GM19324 (cell line): ENCODE data around the gene GNG11.
"Not testable (repeated sequence)": the region's sequence is repeated elsewhere in the genome, so short reads cannot be mapped to it uniquely, and the experiment has no call there.

Experiments used
- ATAC-seq: cut with Tn5 transposase; IDR thresholded peaks from one replicate; pipeline ENCODE4 v1.9.1; 2021; ENCODE audit warnings: mild to moderate bottlenecking, moderate library complexity; ENCODE audit not compliant: unreplicated experiment, low FRiP score

The GNG11 gene

DNA sequence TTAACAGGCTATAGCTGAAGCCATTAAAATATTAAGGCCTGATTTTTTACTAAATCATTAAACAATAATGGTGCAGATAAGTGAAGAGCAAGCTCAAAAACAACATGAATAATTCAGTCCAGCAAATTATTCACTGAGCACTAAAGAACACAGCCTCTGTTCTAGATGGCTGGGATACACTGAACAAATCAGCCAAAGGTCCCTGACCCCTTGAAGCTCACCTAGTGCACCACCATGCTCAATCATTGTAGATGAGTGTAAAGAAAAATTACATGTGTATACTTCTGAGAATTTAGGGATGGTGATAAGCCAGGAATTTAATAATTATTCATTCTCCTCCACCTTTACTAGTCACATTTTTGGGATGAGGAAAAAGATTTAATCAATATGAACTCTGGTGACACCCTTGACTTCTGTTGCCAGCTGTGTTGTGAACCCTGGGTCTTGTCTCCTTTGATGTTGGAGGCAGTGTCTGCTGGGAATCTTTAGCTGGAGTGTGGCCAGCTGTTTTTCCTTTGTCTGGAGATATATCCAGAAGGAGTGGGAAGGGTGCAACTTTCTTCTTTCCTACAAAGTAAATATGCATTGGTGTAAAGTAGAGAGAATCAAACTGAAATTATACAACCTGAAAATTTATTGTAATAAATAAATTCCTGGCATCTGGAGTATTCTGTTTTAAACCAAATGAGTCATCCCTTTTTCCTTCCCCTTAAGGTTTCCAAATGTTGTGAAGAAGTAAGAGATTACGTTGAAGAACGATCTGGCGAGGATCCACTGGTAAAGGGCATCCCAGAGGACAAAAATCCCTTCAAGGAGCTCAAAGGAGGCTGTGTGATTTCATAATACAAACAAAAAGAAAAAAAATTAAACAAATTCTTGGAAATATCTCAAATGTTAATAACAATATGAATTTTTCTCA, 11.2 kb upstream of the GNG11 start:
- no peak for ATAC-seq

DNA sequence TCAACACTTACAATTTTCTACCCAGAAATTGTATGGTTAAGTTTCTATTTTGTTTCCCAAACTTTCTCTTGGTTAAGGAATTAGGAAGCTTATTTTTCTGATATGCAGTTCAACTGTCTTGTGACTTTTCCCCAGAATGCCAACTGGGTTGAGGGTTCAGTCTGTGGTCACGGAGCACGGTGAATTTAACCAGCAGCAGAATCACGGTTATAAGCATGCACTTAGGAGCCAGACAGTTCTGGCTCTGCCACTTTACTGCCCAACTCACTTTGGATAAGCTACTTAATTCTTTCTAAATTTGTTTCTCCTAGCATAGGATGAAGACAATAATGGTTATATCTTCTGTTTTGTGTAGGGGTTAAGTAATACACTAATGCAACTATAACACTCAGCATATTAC, 10.3 kb upstream of the GNG11 start:
- not testable (repeated sequence) for ATAC-seq

DNA sequence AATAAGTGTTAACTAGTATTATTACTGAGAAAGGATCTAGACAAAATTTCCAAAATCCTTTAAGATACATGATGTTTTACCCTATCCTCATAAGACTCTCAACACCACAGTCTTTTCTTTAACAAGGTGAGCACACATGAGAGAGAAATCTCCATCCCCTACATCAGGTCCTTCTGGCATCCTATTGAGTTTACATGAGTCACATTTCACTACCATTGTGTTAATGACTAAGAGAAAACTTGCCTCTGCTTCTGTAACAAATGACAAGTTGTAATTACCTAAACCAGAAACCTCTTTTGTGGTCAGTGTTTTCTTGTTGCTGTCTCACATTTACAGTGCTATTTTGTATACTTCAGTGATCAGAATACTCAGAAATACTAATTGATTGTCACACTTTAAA, 9.9 kb upstream of the GNG11 start:
- not testable (repeated sequence) for ATAC-seq

DNA sequence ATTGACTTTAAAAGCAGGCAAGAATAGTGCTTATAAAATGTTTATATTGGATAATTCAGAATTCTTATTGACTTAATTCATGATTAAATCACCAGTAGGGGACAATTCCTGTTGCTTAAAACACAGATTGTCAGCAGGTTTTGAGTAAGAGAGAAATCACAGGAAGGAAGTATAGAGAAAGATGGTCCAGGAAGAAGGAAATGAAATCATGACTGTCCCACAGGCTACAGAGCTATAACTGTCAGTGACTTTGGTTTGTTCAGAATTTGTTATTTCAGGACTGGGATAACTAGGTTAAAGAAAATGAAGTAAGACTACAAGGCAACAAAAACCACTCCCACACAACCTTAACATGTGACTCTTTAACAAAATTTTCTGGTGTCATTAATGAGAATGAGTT, 8.3 kb upstream of the GNG11 start:
- no peak for ATAC-seq

DNA sequence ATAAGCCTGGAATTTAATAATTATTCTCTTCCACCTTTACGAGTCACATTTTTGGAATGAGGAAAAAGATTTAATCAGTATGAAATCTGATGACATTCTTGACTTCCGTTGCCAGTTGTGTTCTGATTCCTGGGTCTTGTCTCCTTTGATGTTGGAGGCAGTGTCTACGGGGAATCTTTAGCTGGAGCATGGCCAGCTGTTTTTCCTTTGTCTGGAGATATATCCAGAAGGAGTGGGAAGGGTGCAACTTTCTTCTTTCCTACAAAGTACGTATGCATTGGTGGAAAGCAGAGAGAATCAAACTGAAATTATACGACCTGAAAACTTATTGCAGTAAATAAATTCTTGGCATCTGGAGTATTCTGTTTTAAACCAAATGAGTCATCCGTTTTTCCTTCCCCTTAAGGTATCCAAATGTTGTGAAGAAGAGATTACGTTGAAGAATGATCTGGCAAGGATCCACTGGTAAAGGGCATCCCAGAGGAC, 6.9 kb upstream of the GNG11 start:
- no peak for ATAC-seq

DNA sequence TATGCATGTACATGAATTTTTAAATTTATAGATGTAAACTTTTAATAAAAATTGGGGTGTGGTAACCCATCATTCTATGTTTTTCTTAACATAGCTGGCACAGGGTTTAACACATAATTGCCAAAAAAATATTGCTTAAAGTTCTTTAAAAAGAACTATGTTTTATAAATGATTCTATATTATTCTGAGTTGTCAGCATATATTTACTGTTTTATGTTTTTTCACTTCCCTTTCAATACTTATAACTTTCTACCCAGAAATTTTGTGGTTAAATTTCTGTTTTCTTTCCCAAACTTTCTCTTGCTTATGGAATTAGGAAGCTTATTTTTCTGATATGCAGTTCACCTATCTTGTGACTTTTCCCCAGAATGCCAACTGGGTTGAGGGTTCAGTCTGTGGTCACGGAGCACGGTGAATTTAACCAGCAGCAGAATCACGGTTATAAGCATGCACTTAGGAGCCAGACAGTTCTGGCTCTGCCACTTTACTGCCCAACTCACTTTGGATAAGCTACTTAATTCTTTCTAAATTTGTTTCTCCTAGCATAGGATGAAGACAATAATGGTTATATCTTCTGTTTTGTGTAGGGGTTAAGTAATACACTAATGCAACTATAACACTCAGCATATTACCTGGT, 6.2 kb upstream of the GNG11 start:
- ATAC-seq = not testable (repeated sequence)

DNA sequence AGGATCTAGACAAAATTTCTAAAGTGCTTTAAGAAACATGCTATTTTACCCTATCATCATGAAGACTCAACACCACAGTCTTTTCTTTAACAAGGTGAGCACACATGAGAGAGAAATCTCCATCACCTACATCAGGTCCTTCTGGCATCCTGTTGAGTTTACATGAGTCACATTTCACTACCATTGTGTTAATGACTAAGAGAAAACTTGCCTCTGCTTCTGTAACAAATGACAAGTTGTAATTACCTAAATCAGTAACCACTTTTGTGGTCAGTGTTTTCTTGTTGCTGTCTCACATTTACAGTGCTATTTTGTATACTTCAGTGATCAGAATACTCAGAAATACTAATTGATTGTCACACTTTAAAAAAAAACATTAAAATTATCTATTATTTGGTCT, 5.6 kb upstream of the GNG11 start:
- ATAC-seq = not testable (repeated sequence)

DNA sequence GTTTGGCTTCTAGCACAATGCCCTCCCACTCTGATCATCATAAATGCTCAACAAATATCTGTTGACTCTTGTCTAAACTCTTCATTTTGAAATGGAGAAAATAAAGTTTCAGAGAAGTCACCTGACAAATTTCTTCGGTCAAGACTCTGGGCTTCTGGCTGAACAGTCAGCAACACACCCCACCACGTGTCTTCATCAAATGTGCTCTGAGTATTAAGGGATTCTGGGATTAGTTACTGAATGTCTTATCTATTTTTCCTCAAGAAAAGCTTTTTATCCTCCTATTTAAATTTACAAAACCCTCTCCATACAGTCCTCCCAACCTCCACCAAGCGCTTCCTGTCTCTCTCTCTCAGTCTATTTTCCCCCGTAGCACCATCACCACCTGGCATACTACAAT, 5.2 kb upstream of the GNG11 start:
- not testable (repeated sequence) for ATAC-seq

DNA sequence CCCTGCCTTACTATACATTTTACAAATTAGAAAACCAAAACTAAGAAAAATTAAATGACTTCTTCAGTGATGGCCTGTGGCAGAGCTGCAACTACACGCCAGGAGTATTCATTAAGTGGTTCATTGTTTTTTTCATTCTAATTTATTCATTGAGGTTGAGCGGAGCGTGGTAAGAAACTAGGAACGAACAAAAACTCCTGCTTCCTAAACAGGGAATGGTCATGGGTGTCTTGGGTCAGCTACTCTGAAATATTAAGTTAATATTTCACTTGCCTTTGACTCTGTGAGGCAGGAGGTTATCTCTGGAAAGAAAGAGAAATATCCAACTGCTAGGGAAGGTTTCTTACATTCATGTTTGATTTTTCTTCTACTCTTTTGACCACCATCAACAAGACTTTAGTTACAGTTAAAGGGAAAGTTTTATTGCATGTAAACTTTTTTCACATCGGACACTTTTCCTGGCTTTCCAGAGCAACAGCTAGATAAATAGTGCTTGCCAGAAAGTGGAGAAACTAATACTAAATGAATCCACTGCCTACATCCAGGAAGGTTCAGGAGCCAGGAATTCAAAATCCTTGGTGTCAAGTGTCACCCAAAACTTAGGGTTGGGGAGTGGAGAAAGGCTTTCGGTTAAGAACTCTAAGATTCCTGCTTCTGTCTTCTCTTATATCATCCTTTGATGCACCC, 896 bp upstream of the GNG11 start:
- ATAC-seq = no peak

DNA sequence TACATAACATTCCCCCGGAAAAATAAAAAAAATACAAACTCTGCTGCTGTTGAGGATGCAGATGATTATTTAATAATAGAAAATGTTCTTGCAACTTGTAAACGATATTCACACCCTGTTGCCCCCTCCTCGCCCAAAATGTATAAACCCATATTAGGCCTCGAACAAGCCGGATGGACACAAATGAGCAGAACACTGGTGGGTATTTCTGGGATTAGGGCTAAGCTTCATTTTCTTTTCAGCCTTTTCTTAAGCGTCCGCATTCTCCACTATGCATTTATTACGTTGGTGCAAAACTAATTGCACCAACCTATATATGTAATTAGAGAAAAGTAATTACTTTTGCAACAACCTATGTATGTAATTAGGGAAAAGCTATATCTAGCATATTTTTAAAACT, 349 bp upstream of the GNG11 start:
- no peak for ATAC-seq

DNA sequence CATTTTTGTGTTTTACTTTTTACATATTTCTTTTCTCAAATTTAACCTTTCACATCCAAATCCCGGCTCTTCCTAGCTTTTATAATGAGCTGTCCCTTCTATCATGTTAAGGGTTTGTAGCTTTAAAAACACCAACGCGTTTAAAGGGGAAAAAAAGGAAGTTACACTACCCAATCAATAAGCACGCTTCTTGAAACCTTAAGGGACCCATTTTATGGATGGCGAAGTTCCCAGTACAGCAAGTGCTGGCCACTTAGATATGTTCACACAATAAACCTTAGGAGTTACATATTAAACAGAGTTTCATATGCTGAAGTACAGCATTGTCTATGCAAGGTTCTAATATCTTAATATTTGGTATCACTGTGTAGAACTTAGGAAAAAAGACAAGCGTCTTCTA, 1.8 kb downstream of the GNG11 start:
- no peak for ATAC-seq

DNA sequence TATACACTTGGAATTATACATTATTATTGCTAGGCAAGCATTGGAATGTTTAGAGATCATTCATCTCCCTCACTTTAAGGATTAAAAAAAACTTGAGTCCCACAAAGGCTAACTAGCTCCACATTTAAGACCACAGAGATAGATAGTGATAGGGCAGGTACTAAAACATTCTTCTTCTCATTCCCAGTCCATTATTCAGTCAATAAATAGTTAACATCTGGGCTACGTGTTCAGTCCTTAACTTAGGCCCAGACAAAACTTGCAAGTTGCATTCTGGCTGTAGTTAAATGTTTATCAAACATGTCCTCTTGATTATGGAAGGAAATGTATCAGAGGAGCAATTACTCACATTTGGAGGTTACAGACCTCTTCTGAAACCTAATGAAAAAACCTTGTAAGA, 2.4 kb downstream of the GNG11 start:
- no peak for ATAC-seq

DNA sequence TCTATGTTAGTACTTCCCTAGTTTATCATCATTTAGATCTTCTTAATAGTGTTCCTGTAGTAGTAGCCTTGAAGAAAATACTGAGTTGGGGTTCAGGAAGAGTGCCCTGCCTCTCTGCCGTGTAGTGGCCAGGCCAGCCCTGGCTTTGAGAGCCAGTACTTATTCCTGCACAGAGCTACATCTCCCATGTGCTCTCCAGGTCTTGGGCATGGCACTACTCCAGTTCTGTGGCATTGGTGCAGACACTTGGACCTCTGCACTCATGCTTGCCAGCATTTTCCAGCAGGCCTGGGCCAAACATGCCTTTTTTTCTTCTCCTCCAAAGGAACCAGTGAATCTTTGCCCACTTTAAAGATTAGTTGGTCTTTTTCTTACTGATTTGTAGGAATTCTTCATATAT, 5.3 kb downstream of the GNG11 start:
- ATAC-seq = no peak

DNA sequence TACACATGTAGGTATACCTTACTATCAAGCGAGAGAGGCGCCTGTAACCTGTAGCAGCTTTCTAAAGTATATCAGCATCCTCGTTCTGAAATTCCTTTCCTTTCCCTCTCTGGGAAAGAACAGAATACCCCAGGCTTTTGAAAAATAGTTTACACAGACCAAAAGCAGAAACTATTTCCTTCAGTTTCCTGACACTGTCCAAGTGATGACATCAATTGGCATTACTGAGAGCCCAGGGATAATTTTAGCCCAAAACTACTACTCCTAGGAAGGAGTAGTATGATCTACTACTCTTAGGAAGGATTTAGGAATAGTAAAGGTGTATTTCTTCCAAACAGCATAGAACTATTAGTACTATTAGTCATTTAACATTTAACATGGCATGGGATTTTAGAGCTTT, 6.0 kb downstream of the GNG11 start:
- ATAC-seq = no peak

DNA sequence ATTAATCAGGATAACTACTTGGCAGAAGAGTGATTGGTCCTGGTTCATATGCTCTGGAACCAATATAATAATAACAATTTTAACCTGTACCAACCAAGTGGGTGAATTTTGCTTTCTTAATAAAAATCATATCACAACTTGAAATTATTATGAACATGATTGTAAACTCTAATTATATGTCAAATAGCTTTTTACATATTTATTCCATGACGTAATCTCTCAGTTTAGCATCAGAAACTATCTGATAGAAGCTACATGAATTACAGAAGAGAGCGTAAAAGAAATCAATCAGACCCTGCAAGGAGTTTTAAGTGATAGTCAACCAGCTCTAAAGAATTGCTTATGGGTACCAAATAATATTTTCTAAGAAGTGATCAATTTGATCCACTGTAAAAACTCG, 10.1 kb downstream of the GNG11 start:
- no peak for ATAC-seq

DNA sequence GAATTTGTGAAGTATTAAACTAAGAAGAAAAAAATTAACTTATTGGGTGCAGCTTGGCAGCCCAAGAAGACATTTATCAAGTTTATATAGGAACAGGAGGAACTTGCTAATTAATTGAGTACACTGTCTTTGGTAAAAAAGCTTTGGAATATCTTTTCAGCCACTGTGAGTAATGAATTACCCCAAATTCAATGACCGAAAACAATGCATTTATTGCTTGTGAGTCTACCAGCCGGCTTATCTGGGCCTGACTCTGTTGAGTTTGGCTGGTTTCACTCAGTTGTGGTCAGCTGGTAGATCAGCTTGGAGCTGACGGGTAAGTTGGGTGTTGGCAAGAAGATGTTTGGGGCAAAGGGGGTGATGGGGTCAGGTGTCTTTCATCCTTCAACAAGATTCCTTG, 11.6 kb downstream of the GNG11 start:
- ATAC-seq = no peak

DNA sequence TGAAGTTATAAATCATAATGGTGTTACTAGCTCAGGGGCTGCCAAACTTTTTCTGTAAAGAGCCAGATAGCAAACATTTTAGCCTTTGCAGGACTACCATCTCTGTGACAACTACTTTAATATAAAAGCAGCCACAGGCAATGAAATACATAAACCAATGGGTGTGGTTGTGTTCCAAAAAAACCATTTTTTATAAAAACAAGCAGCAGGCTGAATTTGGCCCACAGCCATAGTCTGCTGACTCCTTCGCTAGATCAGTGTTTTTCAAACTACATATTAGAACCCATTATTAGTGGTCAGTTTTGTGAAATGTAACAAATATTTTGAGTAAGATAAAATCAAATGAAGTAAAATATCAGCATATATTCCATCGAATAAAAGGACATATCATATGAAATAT, 13.6 kb downstream of the GNG11 start:
- ATAC-seq = no peak

DNA sequence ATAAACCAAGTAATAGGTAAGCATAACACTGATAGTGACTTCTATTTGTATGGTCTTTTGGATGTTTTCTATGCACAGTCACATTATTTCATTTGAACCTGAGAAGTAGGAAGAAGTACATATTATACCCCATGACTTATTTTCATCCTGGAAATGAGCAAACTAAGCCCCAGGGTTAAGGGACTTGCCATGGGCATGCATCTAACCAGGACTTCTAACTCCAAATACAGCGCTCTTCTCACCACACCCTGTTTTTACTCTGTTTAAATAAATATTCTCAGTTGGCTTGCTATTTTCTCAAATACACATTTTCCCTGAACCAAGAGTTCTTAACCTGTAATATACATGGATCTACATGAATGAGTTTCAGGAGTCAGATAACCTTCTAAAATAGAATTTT, 16.3 kb downstream of the GNG11 start:
- no peak for ATAC-seq

DNA sequence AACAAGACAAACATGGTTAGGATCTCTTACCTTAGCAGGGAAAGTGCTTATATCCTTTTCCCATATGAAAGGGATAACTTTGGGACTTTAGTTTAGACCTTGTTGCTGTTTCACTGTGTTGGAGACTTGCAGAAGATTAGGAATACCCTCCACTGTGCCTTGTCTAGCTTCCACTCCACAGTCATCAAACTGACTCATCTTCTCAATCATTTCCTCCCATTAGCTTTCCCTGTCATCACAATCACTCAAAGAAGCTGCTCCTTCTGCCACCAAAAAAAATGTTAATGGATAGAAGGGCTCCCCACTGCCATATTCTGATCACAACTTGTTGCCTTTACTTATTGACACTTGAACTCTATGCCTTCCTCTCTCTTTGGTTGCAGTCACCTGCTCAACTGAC, 16.8 kb downstream of the GNG11 start:
- no peak for ATAC-seq

DNA sequence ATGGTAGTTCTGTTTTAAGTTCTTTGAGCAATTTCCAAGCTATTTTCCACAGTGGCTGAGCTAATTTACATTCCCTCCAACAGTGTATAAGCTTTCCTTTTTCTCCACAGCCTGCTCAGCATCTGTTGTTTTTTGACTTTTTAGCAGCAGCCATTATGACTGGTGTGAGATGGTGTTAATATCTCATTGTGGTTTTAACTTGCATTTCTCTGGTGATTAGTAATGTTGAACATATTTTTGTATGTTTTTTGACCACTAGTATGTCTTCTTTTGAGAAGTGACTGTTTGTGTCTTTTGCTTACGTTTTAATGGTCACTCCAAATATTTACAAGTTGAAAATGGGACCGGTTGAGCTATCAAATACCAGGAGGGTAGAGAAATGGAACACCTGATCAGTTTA, 20.4 kb downstream of the GNG11 start:
- no peak for ATAC-seq

DNA sequence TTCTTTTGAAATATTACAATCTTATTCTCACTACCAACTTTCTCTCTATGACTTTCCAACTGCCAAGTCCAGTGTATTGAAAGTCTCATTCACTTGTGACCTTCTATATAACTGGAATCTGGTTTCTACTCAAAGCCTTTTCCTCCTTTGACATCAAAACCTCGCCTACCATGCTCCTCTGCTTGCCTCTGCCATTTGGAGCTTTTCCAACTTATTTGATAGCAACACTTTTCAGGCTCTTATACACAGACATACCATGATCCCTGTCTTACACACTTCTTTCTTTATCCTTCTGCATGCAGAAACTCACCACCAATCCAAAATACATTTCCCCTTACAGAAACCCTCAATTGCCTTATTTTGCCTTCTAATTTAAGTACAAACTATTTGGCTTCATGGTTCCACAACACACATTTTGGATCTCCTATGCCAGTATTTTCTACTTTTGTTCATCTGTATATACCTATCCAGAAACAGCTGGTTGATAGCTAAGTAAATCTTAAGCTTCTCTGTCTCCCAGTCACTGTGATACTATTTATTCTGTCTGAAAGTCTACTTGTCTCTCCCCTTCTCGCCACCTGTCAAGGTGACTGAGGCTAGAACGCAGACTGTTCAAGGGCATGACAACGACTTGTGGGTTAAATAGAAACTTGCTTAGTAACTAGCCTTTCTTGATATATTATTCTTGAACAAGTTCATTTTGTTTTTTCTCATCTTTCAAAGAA, 22.4 kb downstream of the GNG11 start:
- no peak for ATAC-seq
